Measurements from ENCODE around the gene ATP11A. TPM values are rescaled to one million over a fixed set of nuclear protein-coding genes. Genes with fewer than 3 reads are reported as not detected.

The ATP11A gene
- total and polyA plus RNA-seq, 2 experiments from 2014 or later, result 4.9 to 5.0 TPM

DNA sequence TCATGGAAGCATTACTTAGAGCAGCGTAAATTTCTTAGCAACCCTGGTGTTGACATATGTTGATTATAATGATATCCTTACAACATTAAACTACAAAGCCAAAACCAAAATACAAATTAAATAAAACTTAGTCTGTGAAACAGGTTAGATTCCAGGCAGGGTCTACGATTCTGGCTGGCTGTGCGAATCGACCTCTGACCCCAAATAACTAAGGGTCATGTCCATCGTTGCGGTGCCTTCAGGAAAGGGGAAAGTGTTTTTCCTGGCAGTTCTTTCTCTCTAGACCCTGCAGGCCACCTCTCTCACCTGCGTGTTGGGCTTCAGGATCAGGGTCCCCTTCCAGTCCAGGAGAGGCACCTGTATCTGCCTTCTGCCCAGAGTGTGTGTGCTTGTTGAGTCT lies 66.2 kb downstream of the ATP11A start:
- in situ Hi-C loops (cut with MboI), result no loop called here
- Histone ChIP-seq H4K20me1 (ENCODE audit: insufficient read depth) (no peaks in the 10 kb centered on the region), H3K4me1 (ENCODE audit: insufficient read depth) (no peaks in the 10 kb centered on the region), H2AFZ (no peak overlapping the region), H3K4me2 (ENCODE audit: unreplicated experiment) (no peak overlapping the region), H3F3A (ENCODE audit: insufficient read depth) (no peaks in the 10 kb centered on the region), H3K36me3 (ENCODE audit: low read depth) (no peaks in the 10 kb centered on the region), H3K79me2 (ENCODE audit: insufficient read depth) (no peaks in the 10 kb centered on the region), H3K9ac (no peak overlapping the region), H3K9me3 (ENCODE audit: low read depth) (no peaks in the 10 kb centered on the region), H3K9me2 (ENCODE audit: insufficient read depth) (no peaks in the 10 kb centered on the region), H3K27me3 (replicated peaks; ENCODE audit: insufficient read depth) (no peaks in the 10 kb centered on the region), H3K27ac (no peak overlapping the region), H3K4me3 (no peak overlapping the region)
- DNase-seq, result no peak
- WGBS, 2 experiments (ENCODE audit: low coverage in 1 of 2, low lambda C conversion rate in 2 of 2, missing lambda C conversion rate in 2 of 2), result 90 to 92% methylated on average over 7 of the region's 7 CpGs
- no peak for TF ChIP-seq EZH2phosphoT487 (IDR thresholded peaks at IDR 0.05; ENCODE audit: insufficient read depth, low read depth)
- TF ChIP-seq EZH2 (IDR thresholded peaks at IDR 0.05; ENCODE audit: insufficient read depth, poor library complexity, severe bottlenecking), result no peak

DNA sequence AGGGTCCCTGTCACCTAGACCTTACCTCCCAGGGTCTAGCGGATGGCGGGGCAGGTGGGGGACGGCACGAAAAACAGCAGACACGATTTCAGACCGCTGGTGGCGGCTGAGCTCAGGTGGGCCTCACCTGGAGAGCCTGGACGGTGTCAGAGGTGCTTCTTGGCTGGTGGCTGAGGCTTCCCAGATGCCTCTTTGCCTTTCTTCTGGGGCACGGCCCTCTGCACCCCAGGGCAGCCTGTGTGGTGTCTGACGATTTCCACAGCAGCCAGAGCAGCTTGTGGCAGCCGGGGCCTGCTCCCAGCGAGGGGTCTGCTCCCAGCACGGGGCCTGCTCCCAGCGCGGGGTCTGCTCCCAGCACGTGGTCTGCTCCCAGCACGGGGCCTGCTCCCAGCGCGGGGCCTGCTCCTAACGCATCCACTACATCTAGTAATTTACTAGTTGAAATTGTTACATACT lies 66.7 kb downstream of the ATP11A start:
- TF ChIP-seq EZH2 (IDR thresholded peaks at IDR 0.05; ENCODE audit: insufficient read depth, poor library complexity, severe bottlenecking) (no peak), EZH2phosphoT487 (IDR thresholded peaks at IDR 0.05; ENCODE audit: insufficient read depth, low read depth) (no peak)
- H3K4me2 ChIP-seq (ENCODE audit: unreplicated experiment), result no peak overlapping the region
- no peaks in the 10 kb centered on the region for H3F3A ChIP-seq (ENCODE audit: insufficient read depth)
- H3K79me2 ChIP-seq (ENCODE audit: insufficient read depth), result no peaks in the 10 kb centered on the region
- no peaks in the 10 kb centered on the region for H3K9me2 ChIP-seq (ENCODE audit: insufficient read depth)
- no peaks in the 10 kb centered on the region for H3K27me3 ChIP-seq (replicated peaks; ENCODE audit: insufficient read depth)
- H3K4me3 ChIP-seq, result no peak overlapping the region
- no peak overlapping the region for H2AFZ ChIP-seq
- DNase-seq, result no peak
- H4K20me1 ChIP-seq (ENCODE audit: insufficient read depth), result no peaks in the 10 kb centered on the region
- no peaks in the 10 kb centered on the region for H3K4me1 ChIP-seq (ENCODE audit: insufficient read depth)
- H3K36me3 ChIP-seq (ENCODE audit: low read depth), result no peaks in the 10 kb centered on the region
- in situ Hi-C loops (cut with MboI), result no loop called here
- H3K27ac ChIP-seq, result no peak overlapping the region
- no peaks in the 10 kb centered on the region for H3K9me3 ChIP-seq (ENCODE audit: low read depth)
- WGBS, 2 experiments (ENCODE audit: low coverage in 1 of 2, low lambda C conversion rate in 2 of 2, missing lambda C conversion rate in 2 of 2), result 88 to 89% methylated on average over 20 of the region's 20 CpGs
- H3K9ac ChIP-seq, result no peak overlapping the region

DNA sequence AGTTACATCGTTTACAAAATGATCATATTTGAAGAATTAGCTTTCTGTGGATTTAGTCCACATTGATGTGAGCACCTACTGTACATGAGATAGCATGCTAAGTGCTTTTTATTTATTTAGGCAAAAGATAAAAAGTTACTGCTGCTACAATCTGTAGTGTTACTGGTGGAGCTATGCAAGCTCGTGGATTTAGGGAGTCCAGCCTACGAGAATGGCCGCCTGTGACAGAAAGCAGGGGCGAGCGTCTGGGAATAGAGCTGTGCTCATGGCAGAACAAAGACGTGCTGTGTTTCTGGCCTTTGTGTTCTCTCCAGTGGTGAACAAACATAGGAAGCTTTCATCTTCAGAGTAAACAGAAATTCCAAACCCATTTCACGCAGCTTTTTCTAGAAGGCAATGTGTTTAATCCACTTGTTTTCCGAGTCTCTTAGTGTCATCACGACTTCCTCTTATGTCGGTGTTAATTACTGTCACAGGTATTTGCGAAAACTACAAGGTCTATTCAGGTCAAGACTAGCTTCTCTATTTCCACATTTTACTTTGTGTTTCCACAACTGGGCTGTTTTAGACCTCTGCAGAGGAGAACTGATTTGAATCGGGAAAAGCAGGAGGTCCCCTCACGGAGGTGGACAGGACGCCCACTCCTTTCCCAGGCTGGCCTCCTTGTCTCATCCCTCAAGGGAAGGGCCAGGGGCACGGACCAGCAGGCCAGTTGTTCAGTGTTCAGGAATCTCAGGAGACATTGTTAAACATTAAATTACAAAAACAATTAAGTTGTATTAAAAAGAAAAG lies 67.3 kb downstream of the ATP11A start:
- WGBS, 2 experiments (ENCODE audit: low coverage in 1 of 2, low lambda C conversion rate in 2 of 2, missing lambda C conversion rate in 2 of 2), result 82 to 83% methylated on average over 16 of the region's 16 CpGs
- in situ Hi-C loops (cut with MboI), result no loop called here

DNA sequence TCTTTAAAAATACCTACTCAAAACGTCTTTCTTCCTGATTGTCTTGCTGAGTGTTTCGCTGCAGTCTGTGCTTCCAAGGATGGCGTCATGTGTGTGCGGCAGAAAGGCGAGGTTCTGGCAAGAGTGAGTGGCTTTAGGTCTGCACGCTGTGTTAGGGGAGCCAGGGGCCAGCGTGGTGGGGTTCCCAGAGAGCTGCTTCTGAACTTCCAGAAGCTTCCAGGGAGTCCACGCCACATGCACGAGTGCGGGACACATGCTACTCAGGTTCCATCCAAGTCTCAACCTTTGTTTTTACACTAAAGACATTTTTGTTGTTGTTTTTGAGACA lies 67.9 kb downstream of the ATP11A start:
- in situ Hi-C loops (cut with MboI), result no loop called here
- no peak for DNase-seq

More for the DNA sequence above, 67.3 kb downstream of the ATP11A start:
- TF ChIP-seq EZH2 (IDR thresholded peaks at IDR 0.05; ENCODE audit: insufficient read depth, poor library complexity, severe bottlenecking) (no peak), EZH2phosphoT487 (IDR thresholded peaks at IDR 0.05; ENCODE audit: insufficient read depth, low read depth) (no peak)
- Histone ChIP-seq H3K9me2 (ENCODE audit: insufficient read depth) (no peaks in the 10 kb centered on the region), H4K20me1 (ENCODE audit: insufficient read depth) (no peaks in the 10 kb centered on the region), H3K79me2 (ENCODE audit: insufficient read depth) (no peaks in the 10 kb centered on the region), H3F3A (ENCODE audit: insufficient read depth) (no peaks in the 10 kb centered on the region), H3K4me3 (no peak overlapping the region), H3K9ac (no peak overlapping the region), H3K27me3 (replicated peaks; ENCODE audit: insufficient read depth) (no peaks in the 10 kb centered on the region), H2AFZ (no peak overlapping the region), H3K4me1 (ENCODE audit: insufficient read depth) (no peaks in the 10 kb centered on the region), H3K4me2 (ENCODE audit: unreplicated experiment) (no peak overlapping the region), H3K9me3 (ENCODE audit: low read depth) (no peaks in the 10 kb centered on the region), H3K36me3 (ENCODE audit: low read depth) (no peaks in the 10 kb centered on the region), H3K27ac (no peak overlapping the region)
- DNase-seq, result no peak

More for the DNA sequence above, 67.9 kb downstream of the ATP11A start:
- H3K79me2 ChIP-seq (ENCODE audit: insufficient read depth), result no peaks in the 10 kb centered on the region
- H3F3A ChIP-seq (ENCODE audit: insufficient read depth), result no peaks in the 10 kb centered on the region
- H3K9me3 ChIP-seq (ENCODE audit: low read depth), result no peaks in the 10 kb centered on the region
- no peak overlapping the region for H2AFZ ChIP-seq
- H3K4me2 ChIP-seq (ENCODE audit: unreplicated experiment), result no peak overlapping the region
- no peaks in the 10 kb centered on the region for H3K4me1 ChIP-seq (ENCODE audit: insufficient read depth)
- no peak overlapping the region for H3K9ac ChIP-seq
- no peaks in the 10 kb centered on the region for H3K27me3 ChIP-seq (replicated peaks; ENCODE audit: insufficient read depth)
- no peaks in the 10 kb centered on the region for H4K20me1 ChIP-seq (ENCODE audit: insufficient read depth)
- H3K4me3 ChIP-seq, result no peak overlapping the region
- no peak overlapping the region for H3K27ac ChIP-seq
- TF ChIP-seq EZH2phosphoT487 (IDR thresholded peaks at IDR 0.05; ENCODE audit: insufficient read depth, low read depth), result no peak
- no peak for TF ChIP-seq EZH2 (IDR thresholded peaks at IDR 0.05; ENCODE audit: insufficient read depth, poor library complexity, severe bottlenecking)
- no peaks in the 10 kb centered on the region for H3K36me3 ChIP-seq (ENCODE audit: low read depth)
- WGBS, 2 experiments (ENCODE audit: low coverage in 1 of 2, low lambda C conversion rate in 2 of 2, missing lambda C conversion rate in 2 of 2), result 90 to 93% methylated on average over 10 of the region's 10 CpGs
- H3K9me2 ChIP-seq (ENCODE audit: insufficient read depth), result no peaks in the 10 kb centered on the region
